Naive thymus-derived CD4-positive, alpha-beta T cell (primary cell): ENCODE data around the gene ULK4. TPM values are rescaled to one million over a fixed set of nuclear protein-coding genes. Genes with fewer than 3 reads are reported as not detected.
A peak's percentile ranks its signal among the peaks of the same experiment; 100 is the strongest.

ENCODE experiments used
- ATAC-seq: fragments of 150-1000 bp; cut with Tn5 transposase; 2 replicates; pipeline ENCODE4 v1.10.0; 2021; ENCODE audit warnings: mild to moderate bottlenecking, moderate library complexity
- CTCF ChIA-PET: fragments of 350-600 bp; sonication (Branson Sonifier 250); formaldehyde crosslinking; loops from one replicate; lab custom pipeline; 2021; ENCODE audit warnings: antibody characterized with exemption; lab: Charles Lee
- POLR2A ChIA-PET: fragments of 350-600 bp; sonication (Branson Sonifier 250); formaldehyde crosslinking; loops from one replicate; lab custom pipeline; 2021; ENCODE audit warnings: antibody characterized with exemption, inconsistent platforms; lab: Charles Lee
- DNase-seq, 9 donors: peaks; one replicate each; pipeline versions ENCODE4 v3.0.0 to v3.0.0-alpha.2; 2020 to 2022; ENCODE audit warnings: mixed read lengths in 1 of 9
- H3K27ac ChIP-seq: one replicate; pipeline ENCODE4 v1.7.0; 2013; ENCODE audit warnings: mild to moderate bottlenecking, low read depth, low read length, moderate library complexity
- H3K27me3 ChIP-seq, 2 donors: one replicate each; pipeline ENCODE4 v1.7.0; 2013; ENCODE audit warnings: low read length in 2 of 2, mild to moderate bottlenecking in 2 of 2, moderate library complexity in 2 of 2; ENCODE audit not compliant: control insufficient read depth in 2 of 2, insufficient read depth in 2 of 2
- H3K36me3 ChIP-seq, 3 experiments: 1 replicate in 2 of 3; 2 replicates in 1 of 3; pipeline ENCODE4 v1.7.0; 2013; ENCODE audit warnings: low read length in 3 of 3, mild to moderate bottlenecking in 3 of 3, moderate library complexity in 1 of 3; ENCODE audit not compliant: insufficient read depth in 3 of 3, control insufficient read depth in 2 of 3
- H3K4me1 ChIP-seq, 2 donors: one replicate each; pipeline ENCODE4 v1.7.0; 2013; ENCODE audit warnings: low read length in 2 of 2, mild to moderate bottlenecking in 2 of 2, moderate library complexity in 1 of 2; ENCODE audit not compliant: control insufficient read depth in 2 of 2, insufficient read depth in 2 of 2
- H3K4me3 ChIP-seq: 2 replicates; pipeline ENCODE4 v1.7.0; 2013; ENCODE audit warnings: mild to moderate bottlenecking, low read length
- H3K9me3 ChIP-seq, 3 experiments: 1 replicate in 2 of 3; 2 replicates in 1 of 3; pipeline ENCODE4 v1.7.0; 2013; ENCODE audit warnings: low read length in 3 of 3; ENCODE audit not compliant: control insufficient read depth in 2 of 3
- H3K27ac Mint-ChIP-seq, 9 donors: one replicate each; pipeline ENCODE4 v1.8.0; 2020 to 2022; ENCODE audit warnings: mixed read lengths in 9 of 9, mild to moderate bottlenecking in 8 of 9, moderate library complexity in 5 of 9, inconsistent platforms in 2 of 9
- H3K27me3 Mint-ChIP-seq, 5 donors: one replicate each; pipeline ENCODE4 v1.8.0; 2021 to 2022; ENCODE audit warnings: mixed read lengths in 5 of 5, mild to moderate bottlenecking in 1 of 5
- H3K36me3 Mint-ChIP-seq, 5 donors: one replicate each; pipeline ENCODE4 v1.8.0; 2020 to 2022; ENCODE audit warnings: mixed read lengths in 5 of 5, mild to moderate bottlenecking in 3 of 5, inconsistent platforms in 1 of 5
- H3K4me1 Mint-ChIP-seq, 7 donors: one replicate each; pipeline ENCODE4 v1.8.0; 2020 to 2022; ENCODE audit warnings: mixed read lengths in 7 of 7, mild to moderate bottlenecking in 3 of 7, inconsistent platforms in 1 of 7
- H3K4me3 Mint-ChIP-seq, 10 donors: one replicate each; pipeline ENCODE4 v1.8.0; 2020 to 2022; ENCODE audit warnings: mild to moderate bottlenecking in 10 of 10, mixed read lengths in 10 of 10, moderate library complexity in 6 of 10, inconsistent platforms in 2 of 10
- H3K9me3 Mint-ChIP-seq, 11 donors: one replicate each; pipeline ENCODE4 v1.8.0; 2020 to 2022; ENCODE audit warnings: mixed read lengths in 11 of 11, mild to moderate bottlenecking in 4 of 11, inconsistent platforms in 1 of 11, moderate library complexity in 1 of 11
- intact Hi-C, 2 donors: fragments of 100-400 bp; cut with micrococcal nuclease; formaldehyde crosslinking; loops; one replicate each; pipeline ENCODE4 v1.15.1; 2023
- polyA plus RNA-seq, 2 donors: library from polyadenylated mRNA; unstranded; fragments of 300-500 nt; fragmentation: Illumina TruSeq; gene quantifications; one replicate each; pipeline ENCODE4 v1.2.3, GENCODE V29; 2021
- total RNA-seq, 6 experiments: library from RNA in 5 of 6; stranded (reverse) in 5 of 6; gene quantifications; 1 replicate in 5 of 6; 2 replicates in 1 of 6; pipeline ENCODE4 v1.2.3 and lab custom pipeline; 2021 to 2026

Gene ULK4
- total and polyA plus RNA-seq, 7 experiments from 2014 or later, result 6.6 to 22.3 (median 18.9) TPM

DNA sequence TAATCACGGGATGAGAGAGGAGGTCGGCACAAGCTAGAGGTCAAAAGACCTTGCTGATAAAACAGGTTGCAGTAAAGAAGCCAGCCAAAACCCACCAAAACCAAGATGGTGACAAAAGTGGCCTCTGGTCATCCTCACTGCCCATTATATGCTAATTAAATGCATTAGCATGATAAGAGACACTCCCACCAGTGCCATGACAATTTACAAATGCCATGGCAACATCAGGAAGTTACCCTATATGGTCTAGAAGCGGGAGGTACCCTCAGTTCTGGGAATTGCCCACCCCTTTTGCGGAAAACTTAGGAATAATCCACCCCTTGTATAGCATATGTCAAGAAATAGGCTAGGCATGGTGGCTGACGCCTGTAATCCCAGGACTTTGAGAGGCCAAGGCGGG lies 4.3 kb upstream of the ULK4 start:
- no peaks in the 10 kb centered on the region for H3K27me3 ChIP-seq
- H3K4me1 Mint-ChIP-seq, result peaks cover 0 to 12% (median 6%) of the 10 kb centered on the region in 7 donors
- ATAC-seq (no peak), DNase-seq (no peak)
- peak overlapping the region in 1 of 9 donors; percentile 14 for H3K27ac Mint-ChIP-seq
- intact Hi-C loops, result no loop called here
- H3K27ac ChIP-seq, result no peak overlapping the region
- ChIA-PET POLR2A (no interaction called here), CTCF (no interaction called here)
- H3K27me3 Mint-ChIP-seq, result peaks cover 0 to 12% (median 0%) of the 10 kb centered on the region in 5 donors
- H3K4me3 ChIP-seq, result no peak overlapping the region
- peaks cover 0 to 6% of the 10 kb centered on the region in 2 donors for H3K4me1 ChIP-seq
- no peak overlapping the region for H3K4me3 Mint-ChIP-seq
- no peaks in the 10 kb centered on the region for H3K9me3 Mint-ChIP-seq
- H3K36me3 Mint-ChIP-seq, result no peaks in the 10 kb centered on the region
- peaks cover 0 to 5% (median 0%) of the 10 kb centered on the region in 3 experiments for H3K36me3 ChIP-seq
- no peaks in the 10 kb centered on the region for H3K9me3 ChIP-seq

DNA sequence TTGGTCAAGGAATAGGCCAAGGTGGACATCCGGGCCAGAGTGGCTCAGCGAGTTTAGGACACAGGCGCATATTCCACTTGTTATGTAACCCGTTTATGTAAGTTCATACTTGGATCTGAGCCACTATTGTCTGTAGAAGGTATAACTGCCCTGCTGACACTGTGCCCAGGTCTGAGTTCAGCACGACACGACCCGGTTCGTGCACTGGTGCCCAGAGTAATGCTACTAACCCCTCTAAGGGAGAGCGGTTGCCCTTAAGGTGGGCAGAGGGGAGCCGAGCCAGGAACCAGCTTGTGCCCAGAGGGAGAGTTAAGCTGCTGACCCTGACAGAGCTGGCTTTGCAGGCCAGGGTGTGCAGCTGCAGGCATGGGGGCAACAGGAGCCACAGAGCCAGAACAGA lies 1.9 kb upstream of the ULK4 start:
- Mint-ChIP-seq H3K27me3 (peaks cover 0 to 6% (median 0%) of the 10 kb centered on the region in 5 donors), H3K9me3 (no peaks in the 10 kb centered on the region), H3K4me3 (peak overlapping the region in 3 of 10 donors; percentile 44 to 100 (median 90)), H3K27ac (peak overlapping the region in 1 of 9 donors; percentile 95), H3K36me3 (no peaks in the 10 kb centered on the region), H3K4me1 (peaks cover 8 to 22% (median 16%) of the 10 kb centered on the region in 7 donors)
- Histone ChIP-seq H3K27me3 (no peaks in the 10 kb centered on the region), H3K36me3 (peaks cover 0 to 5% (median 0%) of the 10 kb centered on the region in 3 experiments), H3K9me3 (no peaks in the 10 kb centered on the region), H3K27ac (no peak overlapping the region), H3K4me1 (peaks cover 0 to 16% of the 10 kb centered on the region in 2 donors), H3K4me3 (no peak overlapping the region)
- intact Hi-C loops, result loop anchor here (2.0 to 5.0 kb wide), 7 partner anchors 42 to 1439 kb away; partner anchors contain the start of genes ZNF621 (in 2 of the 2), NKTR (in 1 of the 2) and POMGNT2 (in 1 of the 2)
- CTCF ChIA-PET, result no interaction called here
- DNase-seq, result no peak
- ATAC-seq, result no peak
- POLR2A ChIA-PET, result no interaction called here

DNA sequence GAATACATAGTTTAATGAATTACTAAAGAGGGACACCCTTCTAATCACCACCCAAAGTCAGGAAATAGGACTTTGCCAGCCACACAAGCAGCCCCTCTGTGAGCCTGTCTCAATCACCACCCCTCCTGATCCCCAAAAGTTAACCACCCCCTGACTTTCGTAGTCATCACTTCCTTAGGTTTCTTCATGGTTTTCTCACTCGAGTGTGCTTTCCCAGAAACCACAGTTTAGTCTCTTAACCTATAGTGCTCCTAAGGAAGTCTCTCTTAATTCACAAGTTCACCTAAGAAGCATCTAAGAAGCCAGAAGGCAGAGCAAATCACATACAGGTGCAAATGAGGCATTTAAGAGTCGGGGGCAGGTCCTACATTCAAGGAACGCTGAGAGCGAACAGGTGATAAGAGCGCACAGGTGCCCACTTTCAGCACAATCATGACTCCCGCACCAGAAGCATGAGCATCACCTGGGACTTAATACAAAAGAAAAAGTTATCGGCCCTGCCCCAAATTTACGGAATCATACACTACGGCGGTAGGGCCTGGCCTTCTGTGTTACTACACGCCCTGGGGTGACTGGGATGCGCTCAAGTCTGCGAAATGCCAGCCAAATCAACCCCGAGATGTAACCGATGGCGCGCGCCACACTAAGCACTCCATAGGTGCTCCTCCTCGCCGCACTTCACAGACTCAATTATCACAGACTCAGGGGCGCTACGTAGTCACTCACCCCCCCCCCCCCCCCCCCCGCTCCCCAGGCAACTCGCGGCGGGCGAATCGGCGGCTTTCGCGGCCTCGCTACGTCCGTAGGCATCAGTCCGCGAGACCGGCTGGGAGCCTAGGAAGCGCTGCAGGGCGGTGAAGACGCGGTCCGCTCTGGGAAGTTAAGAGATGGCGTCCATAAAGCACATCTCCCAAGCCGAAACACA lies 815 bp downstream of the ULK4 start:
- Mint-ChIP-seq H3K27me3 (peaks cover 0 to 3% (median 0%) of the 10 kb centered on the region in 5 donors), H3K36me3 (no peaks in the 10 kb centered on the region), H3K27ac (peak overlapping the region; percentile 88 to 100 (median 96)), H3K4me3 (peak overlapping the region; percentile 90 to 100 (median 98)), H3K9me3 (no peaks in the 10 kb centered on the region), H3K4me1 (peaks cover 8 to 22% (median 18%) of the 10 kb centered on the region in 7 donors)
- Histone ChIP-seq H3K27me3 (no peaks in the 10 kb centered on the region), H3K36me3 (peaks cover 0 to 5% (median 0%) of the 10 kb centered on the region in 3 experiments), H3K9me3 (no peaks in the 10 kb centered on the region), H3K4me1 (peaks cover 0 to 16% of the 10 kb centered on the region in 2 donors), H3K27ac (peak overlapping the region; percentile 83), H3K4me3 (peak overlapping the region; percentile 99)
- ChIA-PET CTCF (no interaction called here), POLR2A (interaction anchor here (0.6 to 2.1 kb wide), 6 partner anchors 29 to 1651 kb away, joined by 3 to 12 read pairs (median 4); no protein-coding TSS in a partner anchor)
- DNase-seq (peak; percentile 34 to 73 (median 60)), ATAC-seq (peak; percentile 60)
- intact Hi-C loops, result loop anchor here (1.0 to 5.0 kb wide), 7 partner anchors 39 to 1508 kb away; partner anchors contain the start of genes NKTR (in 1 of the 2) and POMGNT2 (in 1 of the 2)

DNA sequence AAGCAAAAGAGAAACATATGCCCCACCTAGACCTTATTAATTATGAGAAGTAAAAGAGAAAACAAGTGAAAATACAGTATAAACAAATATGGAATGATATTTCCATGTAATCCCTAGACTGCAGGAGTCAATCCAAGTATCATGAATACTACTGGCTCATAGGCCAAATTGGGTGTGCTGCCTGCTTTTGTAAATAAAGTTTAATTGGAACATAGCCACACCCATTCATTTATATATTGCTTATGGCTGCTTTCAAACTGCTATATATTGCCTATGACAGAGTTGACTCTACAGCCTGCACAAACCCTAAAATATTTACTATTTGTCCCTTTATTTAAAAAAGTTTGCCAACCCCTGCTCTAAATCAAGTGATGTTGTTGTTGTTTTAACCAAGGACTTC lies 5.3 kb downstream of the ULK4 start:
- H3K27ac Mint-ChIP-seq, result no peak overlapping the region

DNA sequence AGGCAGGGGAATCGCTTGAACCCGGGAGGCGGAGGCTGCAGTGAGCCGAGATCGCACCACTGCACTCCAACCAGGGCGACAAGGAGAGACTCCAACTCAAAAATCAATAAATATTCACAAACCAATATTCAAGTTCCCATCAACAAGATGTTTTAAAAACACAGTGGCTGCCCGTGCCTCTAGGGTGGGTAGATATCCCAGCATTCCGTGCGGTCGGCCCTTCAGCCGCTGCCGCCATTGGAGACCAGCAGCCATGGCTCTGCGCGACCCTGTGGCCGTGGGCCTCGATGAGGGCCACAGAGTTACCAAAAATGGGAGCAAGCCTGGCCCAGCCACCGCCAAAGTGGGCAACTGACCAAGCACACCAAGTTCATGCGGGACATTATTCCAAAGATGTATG lies 6.7 kb downstream of the ULK4 start:
- peaks cover 0 to 8% (median 3%) of the 10 kb centered on the region in 7 donors for H3K4me1 Mint-ChIP-seq
- H3K27me3 Mint-ChIP-seq, result no peaks in the 10 kb centered on the region
- ATAC-seq (no peak), DNase-seq (no peak)
- no peak overlapping the region for H3K4me3 ChIP-seq
- H3K36me3 ChIP-seq, result peaks cover 0 to 6% (median 0%) of the 10 kb centered on the region in 3 experiments
- POLR2A ChIA-PET, result interaction anchor here (0.6 kb wide), 1 partner anchor 51 kb away, joined by 6 read pairs; no protein-coding TSS in a partner anchor
- no peaks in the 10 kb centered on the region for H3K27me3 ChIP-seq
- CTCF ChIA-PET, result no interaction called here
- no peak overlapping the region for H3K27ac ChIP-seq
- H3K4me3 Mint-ChIP-seq, result no peak overlapping the region
- H3K27ac Mint-ChIP-seq, result no peak overlapping the region
- H3K4me1 ChIP-seq, result no peaks in the 10 kb centered on the region
- H3K9me3 Mint-ChIP-seq, result no peaks in the 10 kb centered on the region
- intact Hi-C loops, result no loop called here
- no peaks in the 10 kb centered on the region for H3K9me3 ChIP-seq
- peaks cover 0 to 16% (median 6%) of the 10 kb centered on the region in 5 donors for H3K36me3 Mint-ChIP-seq

More for the DNA sequence above, 5.3 kb downstream of the ULK4 start:
- ATAC-seq (no peak), DNase-seq (no peak)
- Mint-ChIP-seq H3K4me1 (peaks cover 8 to 18% (median 14%) of the 10 kb centered on the region in 7 donors), H3K27me3 (no peaks in the 10 kb centered on the region), H3K4me3 (peak overlapping the region in 1 of 10 donors; percentile 6), H3K9me3 (no peaks in the 10 kb centered on the region), H3K36me3 (peaks cover 0 to 13% (median 5%) of the 10 kb centered on the region in 5 donors)
- Histone ChIP-seq H3K4me3 (no peak overlapping the region), H3K36me3 (peaks cover 0 to 6% (median 2%) of the 10 kb centered on the region in 3 experiments), H3K4me1 (peaks cover 0 to 10% of the 10 kb centered on the region in 2 donors), H3K9me3 (no peaks in the 10 kb centered on the region), H3K27me3 (no peaks in the 10 kb centered on the region), H3K27ac (no peak overlapping the region)
- intact Hi-C loops, result no loop called here
- ChIA-PET CTCF (no interaction called here), POLR2A (no interaction called here)

DNA sequence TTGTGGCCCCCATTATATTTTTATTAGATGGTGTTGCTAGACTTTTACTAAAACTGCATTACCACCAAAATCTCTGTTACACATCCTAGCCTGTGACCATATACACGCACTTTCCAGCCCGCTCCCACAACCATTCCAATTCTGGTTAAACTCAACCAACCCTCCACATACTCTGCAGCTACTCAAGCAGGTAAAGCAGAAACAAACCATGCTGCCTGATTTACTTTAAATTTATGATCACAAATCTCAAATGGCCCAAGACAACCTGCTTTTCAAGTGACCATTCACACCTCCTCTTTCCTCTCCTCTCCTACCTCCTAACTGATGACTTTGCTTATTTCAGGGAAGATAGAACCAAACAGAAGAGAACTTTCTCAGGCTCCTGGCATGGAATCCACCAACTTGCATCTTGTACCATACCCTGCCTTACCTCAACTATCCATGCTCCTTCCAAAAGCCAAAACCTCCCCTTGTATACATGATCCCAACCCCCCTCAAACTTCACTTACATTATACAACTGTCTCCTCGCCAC lies 18.5 kb downstream of the ULK4 start:
- H3K27ac Mint-ChIP-seq, result no peak overlapping the region
- H3K36me3 ChIP-seq, result peaks cover 0 to 8% (median 3%) of the 10 kb centered on the region in 3 experiments

More for the DNA sequence above, 18.5 kb downstream of the ULK4 start:
- H3K4me3 ChIP-seq, result no peak overlapping the region
- DNase-seq (no peak), ATAC-seq (no peak)
- no peaks in the 10 kb centered on the region for H3K27me3 ChIP-seq
- H3K9me3 Mint-ChIP-seq, result peaks cover 0 to 2% (median 0%) of the 10 kb centered on the region in 11 donors
- H3K27me3 Mint-ChIP-seq, result no peaks in the 10 kb centered on the region
- ChIA-PET POLR2A (no interaction called here), CTCF (no interaction called here)
- H3K4me1 Mint-ChIP-seq, result peaks cover 0 to 11% (median 0%) of the 10 kb centered on the region in 7 donors
- H3K27ac ChIP-seq, result no peak overlapping the region
- no peak overlapping the region for H3K4me3 Mint-ChIP-seq
- H3K4me1 ChIP-seq, result no peaks in the 10 kb centered on the region
- H3K36me3 Mint-ChIP-seq, result peaks cover 4 to 47% (median 26%) of the 10 kb centered on the region in 5 donors
- intact Hi-C loops, result no loop called here
- no peaks in the 10 kb centered on the region for H3K9me3 ChIP-seq
